DMS153 (cell line): ENCODE measurements around the gene SMIM12.

Experiments used
- DNase-seq: peaks from one replicate; lab custom pipeline; 2025; lab: John Stamatoyannopoulos, UW

SMIM12 gene, protein sequence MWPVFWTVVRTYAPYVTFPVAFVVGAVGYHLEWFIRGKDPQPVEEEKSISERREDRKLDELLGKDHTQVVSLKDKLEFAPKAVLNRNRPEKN

DNA sequence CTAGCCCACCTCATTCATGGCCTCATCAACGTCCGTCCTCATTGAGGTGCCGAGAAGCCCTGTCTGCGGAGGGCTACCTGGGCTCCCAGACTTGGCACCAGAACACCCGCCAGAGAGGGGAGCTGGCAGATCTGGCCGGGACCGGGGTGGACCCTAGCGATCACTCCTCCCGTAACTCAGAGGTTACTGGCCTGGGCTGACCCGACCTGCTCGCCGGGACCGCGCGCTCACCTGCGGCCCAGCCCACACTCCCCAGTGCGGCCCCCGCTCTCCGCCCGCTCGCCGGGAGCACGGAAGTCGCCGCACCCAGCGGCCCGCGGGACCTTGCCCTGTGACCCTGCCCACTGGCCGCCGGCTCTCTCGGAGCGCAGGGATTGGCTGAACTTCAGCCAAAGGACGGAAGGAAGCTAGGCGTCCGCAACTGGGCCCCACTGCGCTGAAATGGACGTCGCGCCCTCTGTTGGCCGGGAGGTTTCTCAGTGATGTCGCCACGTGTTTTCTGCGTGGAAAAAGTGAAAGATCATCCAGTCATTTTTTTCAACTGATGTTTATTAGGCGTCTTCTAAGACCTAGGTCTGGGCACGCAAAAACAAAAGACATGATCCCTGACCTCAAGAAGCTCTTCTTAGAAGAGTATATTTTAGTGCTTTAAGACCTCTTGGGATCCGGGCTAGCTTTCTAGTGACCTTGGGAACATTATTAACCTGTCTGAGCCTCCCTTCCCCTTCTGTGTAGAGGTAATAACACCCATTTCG is at the start of gene SMIM12:
Gene SMIM12 (minus strand): TSS at position 304 of the 755 bp plus-strand sequence. CDS start 3,772 bp downstream, outside the sequence.
- DNase-seq = peak; percentile 92

DNA sequence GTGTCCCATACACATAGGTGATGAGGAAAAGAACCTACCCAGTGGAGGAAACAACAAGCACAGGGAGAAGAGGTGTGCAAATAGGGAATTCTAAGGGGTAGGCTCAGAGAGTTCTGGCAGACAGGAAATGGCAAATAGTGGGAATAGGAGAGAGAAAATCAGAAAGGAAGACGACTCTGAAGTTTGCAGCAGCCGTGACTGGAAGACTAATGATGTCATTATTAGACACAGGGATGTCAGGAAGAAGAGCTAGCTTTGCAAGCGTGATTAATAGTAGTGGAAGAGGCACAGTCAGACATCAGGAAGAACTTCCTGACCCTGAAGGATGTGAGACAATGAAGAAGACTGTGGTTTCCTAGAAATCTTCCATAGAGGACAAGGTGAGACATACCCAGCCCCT is 48.8 kb upstream of the SMIM12 start:
- no peak for DNase-seq

DNA sequence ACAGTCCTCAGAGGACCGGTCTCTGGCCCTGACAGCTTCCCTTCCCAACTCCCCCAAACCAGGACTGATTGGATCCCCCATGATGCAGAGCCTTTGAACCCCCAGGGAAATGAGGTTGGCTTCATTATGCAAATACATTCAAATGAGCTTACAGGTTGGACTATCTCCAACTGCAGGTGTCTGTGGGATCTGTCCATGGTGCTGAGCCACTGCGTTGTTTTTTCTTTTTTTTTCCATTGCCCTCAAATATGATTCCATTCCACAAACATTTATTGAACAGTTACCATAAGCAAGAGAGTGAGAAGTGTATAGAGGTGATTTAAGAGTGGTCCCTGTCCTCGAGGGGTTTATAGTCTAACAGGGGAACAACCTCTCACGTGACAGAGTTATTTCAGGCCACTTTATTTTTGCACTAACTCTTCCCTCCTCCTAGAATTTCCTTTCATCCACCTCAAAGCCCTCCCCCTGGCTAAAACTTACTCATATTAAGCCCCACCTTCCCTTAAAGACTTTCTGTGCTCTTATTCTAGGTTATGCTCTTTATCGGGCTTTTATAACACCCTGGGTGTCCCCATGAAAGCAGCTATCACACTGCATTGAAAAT is 48.0 kb upstream of the SMIM12 start:
- no peak for DNase-seq

DNA sequence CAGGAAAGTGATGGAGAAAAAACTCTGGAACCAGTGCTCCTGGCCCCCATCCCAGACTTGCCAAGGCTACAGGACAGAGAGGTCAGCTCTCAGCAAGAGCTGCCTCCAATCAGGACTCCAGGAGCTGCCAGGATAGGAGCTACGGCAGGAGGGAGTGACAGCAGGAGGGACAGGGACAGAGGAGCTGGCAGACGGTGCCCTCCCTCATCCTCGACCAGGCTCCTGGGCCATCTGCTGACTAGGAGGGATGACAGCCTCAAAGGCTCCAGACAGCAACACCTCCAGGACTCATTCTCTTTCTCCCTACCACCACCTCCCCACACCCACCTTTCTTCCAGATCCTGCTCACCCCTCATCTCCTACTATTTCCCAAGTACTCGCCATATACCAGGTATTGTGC is 47.2 kb upstream of the SMIM12 start:
- DNase-seq = no peak

DNA sequence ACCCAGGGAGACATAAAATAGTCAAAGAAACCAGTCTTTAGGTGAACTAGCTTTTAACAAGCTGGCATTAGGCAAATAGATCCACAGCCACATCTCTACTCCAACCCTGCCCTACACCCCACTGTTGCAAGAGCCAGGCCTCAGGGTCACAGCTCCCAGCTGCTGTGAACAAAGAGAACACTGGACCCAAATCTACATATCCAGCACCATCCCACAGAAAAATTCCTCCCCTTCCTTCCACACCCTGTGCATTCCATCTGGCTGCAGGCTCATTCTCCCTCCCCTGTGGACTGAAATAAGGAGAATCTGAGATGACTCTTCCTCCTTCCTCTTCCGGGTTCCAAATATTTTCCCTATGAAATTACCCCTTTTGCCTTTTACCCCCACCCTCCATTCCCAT is 46.7 kb upstream of the SMIM12 start:
- no peak for DNase-seq

DNA sequence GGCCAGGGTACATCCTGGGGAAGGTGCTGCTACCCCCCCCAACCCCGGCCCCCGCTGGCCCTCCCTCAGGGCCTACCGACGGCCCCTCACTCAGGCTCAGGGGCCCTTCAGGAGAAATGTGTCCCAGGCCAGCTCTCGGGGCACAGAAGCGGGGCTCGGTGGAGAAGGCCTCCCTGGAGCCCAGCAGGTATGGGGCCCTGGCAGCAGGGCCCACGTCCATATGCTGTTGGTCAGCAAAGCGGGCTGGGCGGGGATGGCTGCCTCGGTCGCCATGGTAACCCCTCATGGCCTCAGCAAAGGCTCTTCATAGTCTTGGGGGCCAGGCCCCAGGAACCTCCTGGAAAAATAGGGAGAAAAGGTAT is 45.5 kb upstream of the SMIM12 start:
- no peak for DNase-seq

DNA sequence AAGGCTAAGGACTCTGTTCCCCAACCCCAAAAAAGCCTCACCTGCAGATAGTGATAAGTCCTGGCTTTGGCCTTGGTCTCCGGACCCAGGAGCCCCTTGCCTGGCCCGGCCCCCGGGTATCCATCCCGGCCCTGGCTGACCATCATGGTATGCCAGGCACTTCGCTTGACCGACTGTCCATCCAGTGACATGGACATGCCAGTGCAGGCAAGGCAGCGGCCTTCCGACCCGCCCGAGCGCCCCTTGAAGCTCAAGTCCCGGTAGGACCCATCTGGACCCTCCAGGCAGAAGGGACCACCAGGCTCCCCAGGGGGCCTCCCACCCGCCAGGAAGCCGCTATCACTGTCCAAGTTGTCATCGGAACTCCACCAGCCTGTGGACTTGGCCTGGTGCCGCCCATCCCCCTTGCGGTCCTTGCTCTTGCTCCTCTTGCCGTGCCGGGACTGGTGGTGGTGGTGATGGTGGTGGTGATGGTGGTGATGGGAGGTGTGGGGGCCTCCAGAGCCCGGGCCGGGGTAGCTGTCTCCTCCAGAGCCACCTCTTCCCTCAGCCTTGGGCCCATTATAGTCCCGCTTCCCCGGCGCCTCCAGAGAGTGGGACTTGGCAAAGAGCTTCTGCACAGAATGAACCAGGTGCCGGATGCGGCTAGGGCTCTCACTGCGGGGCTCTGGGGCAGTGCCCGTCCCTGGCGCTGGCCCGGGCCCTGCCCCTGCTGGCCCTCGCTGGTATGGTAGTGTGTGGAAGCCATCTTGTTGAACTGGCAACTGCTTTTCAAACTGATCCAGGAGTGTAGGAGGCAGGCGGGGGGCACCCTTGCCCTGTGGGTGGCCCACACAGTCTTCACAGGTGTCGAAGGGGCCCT is 44.9 kb upstream of the SMIM12 start:
- DNase-seq = no peak

DNA sequence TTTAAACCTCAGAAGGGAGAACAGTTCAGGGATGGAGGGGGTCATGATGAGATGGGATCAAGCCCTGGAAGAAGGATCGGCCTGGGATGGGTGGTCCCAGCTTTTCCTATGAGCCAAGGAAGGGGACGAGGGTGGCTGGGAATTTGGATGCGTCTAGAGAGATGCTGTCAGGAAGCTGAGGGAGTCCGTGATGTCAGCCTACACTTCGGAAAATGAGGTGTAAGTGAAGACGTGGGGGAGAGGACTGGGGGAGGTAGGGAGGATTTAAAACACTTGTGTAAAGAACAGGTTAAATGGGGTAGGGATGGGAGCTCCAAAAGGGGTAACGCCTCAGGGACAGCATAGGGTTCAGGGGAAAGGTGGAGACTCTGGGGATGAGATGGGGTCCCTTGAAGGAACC is 42.4 kb upstream of the SMIM12 start:
- no peak for DNase-seq

DNA sequence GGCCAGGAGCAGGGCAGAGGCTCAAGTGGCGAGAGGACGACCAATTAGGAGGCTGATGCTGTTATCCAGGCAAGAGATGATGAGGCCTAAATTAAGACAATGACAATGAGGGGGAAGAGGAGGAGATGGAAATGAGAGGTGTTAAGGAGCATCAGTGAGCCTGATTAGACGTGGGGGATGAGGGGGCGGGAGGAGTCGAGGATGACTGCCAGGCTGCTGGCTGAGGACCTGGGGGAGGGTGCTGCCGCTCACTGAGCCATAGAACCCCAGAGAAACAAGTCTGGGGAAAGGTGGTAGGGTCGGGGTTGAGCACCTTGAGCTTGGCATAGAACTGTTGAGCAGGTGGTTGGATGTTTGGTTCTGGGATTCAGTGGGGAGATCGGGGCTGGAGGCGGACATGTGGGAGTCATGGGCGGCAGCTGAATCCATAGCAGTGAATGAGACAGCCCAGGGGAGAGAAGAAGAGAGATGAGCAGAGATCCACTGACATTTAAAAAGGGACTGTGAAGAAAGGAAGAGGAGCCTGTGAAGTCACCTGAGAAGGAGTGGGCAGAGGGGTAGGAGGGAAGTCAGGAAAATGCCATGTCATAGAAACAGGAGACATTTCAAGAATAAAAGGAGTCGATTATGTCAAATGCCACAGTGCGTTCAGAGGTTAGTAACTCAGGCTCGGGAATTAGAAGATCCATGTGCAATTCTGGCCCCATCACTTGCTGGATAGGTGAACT is 41.4 kb upstream of the SMIM12 start:
- DNase-seq = no peak

DNA sequence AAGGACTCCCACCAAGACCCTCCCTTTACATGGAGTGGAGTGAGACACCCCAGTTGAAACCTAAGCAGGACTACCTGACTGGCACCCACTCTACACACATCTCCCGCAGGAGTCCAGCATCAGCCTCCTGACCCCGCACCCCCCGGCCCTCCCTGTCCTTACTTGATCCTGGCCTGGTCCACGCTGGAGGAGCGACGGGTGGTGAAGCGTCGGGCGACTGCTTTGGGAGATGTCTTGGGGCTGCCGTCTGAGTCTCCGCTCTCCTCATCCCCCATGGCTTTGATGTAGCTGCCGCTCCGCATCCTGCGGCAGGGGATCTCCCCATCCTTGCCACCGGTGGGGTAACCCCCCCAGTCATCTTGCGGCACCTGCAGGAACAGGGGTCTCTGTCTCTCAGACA is 40.4 kb upstream of the SMIM12 start:
- no peak for DNase-seq

DNA sequence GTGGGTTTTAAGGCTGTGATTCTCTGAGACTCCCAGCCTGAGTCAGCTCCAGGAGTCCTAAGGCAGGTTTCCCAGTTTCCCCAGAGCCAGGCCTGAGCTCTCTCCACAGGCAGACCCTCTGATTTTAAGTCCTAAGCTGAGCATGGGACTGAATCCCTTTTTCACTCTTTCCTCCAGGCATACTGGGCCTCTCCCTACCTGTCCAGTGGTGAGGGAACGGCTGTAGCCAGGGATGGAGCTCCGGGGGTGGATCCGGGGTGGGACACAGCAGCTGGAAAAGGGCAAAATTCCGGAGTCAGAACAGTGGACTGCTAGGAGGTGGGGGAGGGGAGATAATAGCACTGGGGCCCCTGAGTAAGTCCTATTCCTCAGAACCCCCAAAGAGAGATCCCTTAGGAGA is 39.9 kb upstream of the SMIM12 start:
- no peak for DNase-seq

DNA sequence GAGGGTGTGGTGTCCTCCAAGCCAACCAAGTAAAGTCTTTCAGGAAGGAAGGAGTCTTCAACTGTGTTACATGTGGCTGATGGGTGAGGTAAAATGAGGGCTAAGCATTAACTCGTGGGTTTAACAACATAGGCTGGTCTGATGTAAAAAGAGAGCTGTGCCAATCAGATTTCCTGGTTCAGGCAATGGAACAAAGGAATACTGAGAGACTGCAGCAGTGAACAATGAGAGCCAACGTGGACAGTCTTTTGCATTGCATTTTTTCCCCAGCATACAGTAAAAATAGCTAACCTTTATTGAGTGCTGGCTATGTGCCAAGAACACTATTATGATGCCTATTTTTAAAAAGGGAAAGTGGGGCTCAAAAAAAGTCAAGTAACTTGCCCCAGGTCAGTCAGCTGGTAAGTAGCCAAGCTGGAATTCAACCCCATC is 38.8 kb upstream of the SMIM12 start:
- no peak for DNase-seq

DNA sequence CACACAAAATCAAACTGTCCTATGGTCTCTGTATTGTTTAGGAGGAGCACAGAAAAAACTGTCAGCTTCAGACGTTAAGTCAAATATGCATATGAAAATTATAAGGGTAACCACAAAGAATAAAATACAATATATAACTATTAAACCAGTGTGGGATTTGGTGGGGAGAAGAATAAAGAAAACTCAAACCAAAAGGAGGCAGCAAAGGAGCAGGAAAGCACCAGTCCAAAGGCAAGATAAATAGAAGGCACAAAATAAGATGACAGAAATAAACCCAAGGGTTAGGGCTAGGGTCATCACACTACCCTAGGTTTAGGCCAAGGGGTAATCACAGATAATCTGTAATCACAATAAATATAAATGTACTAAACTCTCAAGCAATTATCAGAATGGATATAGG is 37.1 kb upstream of the SMIM12 start:
- DNase-seq = no peak

DNA sequence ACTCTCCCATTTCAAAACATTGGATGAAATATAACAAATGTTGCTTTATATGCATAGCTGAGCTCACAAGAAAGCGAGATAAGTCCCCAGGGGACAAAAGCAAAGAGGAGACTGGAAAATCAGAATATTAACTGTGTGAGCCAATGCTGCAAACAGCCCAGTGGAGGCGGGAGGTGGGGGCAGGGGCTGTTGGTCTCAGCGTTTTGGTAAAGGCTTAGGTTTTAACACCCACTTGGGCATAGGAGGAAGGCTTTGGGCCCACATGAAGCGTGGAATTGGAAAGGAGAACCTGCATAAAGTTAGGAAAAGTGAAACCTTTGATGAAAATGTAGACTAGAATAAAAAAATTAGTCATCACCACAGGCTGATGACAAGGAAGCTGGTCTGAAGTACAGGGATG is 30.2 kb upstream of the SMIM12 start:
- DNase-seq = no peak

DNA sequence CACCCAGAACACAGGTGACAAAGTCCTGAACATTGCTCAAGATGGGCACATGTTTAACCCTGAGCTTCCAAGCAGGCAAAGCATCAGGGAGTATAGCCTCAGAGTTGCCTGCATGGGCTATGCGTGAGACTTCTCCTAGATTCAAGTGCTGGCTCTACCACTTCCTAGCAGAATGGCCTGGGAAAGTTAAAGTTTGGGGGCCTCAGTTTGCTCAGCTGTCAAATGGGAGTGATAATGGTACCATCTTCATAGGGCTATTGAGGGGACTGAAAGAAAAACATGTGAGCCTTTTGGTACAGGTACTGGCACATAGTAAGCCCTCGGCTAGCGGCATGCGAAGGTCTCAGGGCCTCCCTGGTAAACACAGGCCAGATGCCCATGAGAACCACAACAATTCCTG is 28.0 kb upstream of the SMIM12 start:
- DNase-seq = no peak

DNA sequence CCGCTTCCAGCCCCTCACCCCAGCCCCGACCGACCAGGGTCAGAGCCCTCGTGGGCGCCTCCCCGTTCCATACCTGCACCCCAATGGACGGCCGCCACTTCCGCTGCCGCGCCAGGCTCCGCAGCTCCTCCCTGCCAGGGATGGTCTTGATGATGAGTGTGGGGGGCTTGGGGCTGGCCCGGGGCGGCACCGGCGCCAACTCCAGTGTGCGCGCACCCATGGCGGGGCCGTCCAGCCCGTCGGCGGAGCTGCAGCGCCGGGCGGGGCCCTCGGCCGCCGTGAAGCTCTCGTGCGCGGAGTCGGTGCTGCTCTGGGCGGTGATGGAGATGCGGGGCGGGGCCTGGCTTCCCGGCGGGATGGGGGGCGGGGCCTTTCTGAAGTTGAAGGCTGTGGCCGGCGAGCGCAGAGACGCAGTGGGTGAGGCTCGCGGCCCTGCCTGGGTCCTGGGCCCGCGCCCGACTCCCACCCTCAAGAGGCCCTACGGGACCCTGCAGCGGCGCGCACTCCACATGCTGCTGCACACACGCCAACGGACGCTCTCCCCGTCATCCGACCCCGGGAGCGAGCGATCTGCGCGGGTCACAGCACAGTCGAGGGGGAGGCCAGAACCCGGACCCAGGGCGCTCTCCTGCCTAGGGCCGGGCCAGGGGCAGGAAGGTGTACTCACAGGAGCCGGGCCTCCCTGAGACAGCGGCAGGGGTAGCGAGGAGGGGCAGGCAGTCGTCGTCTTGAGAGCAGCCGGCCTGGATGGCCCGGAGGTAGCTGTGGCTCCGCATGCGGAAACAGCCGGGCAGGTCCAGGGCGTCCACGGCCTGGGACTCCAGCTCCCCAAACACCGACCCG is 26.1 kb upstream of the SMIM12 start:
- DNase-seq = peak; percentile 52

DNA sequence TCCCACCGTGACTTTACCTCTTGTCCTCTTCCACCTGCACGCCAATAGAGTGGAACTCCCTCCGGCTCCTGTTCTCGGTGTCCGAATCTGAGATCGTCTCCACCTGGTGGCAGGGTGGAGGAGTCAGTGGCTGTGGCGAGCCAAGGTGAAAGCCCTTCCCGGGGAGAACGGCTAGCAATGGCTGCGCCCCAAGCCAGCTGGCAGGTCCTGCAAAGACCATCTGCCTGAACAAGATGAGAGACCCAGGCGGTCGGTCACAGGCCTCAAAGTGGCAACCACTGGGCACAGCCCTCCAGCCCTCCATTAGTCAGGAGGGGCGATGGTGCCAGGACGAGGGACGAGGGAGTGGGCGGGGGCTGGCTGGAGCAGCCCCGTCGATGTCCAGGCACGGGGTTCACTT is 25.4 kb upstream of the SMIM12 start:
- peak; percentile 42 for DNase-seq

DNA sequence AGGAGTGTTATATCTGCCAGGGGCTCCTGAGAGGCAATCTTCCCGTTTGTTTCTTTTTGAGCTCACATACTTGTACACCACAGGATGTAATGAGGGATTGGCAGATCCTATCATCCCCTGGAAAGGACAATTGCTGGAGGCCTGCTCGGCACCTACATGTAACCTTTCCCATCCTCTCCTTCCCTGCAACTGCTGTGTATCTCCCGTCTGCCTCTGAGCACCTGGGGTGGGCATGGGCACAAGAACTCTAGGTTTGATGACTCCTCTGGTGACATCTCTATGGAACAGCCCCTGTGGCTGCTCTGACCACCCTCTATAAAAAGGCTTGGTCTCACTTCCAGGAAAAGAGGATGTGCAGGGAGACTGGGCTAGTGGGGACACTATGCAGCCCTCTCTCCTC is 25.0 kb upstream of the SMIM12 start:
- no peak for DNase-seq

DNA sequence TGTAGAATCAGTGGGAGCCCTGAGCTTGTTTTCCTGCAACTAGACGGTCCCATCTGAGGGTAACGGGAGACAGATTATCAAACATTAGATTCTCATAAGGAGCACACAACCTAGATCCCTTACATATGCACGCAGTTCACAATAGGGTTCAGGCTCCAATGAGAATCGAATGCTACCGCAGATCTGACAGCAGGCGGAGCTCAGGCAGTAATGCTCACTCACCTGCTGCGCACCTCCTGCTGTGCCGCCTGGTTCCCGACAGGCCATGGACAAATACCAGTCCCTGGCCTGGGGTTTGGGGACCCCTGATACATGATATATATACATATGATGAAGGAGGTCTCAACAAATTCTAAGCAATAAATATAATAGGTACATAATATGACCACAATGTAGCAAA is 19.7 kb upstream of the SMIM12 start:
- no peak for DNase-seq

DNA sequence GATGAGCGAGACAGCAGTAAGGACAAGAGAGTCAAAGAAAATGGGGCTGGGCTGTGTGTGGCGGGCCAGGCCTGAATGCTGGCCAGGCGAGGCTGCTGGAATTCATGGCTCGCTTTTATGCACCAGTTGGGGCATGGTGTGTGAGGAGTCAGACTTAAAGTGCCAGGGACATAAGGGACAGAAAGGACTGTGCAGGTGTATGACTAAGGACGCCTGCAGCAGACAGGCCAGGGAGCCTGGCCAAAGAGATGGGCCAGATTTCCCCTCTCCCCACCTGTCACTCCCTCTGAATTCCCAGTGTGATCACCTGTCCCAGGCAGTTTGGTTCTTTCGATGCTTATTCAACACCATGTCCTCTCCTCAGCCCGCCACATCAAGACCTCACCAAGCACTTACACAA is 16.9 kb upstream of the SMIM12 start:
- no peak for DNase-seq

DNA sequence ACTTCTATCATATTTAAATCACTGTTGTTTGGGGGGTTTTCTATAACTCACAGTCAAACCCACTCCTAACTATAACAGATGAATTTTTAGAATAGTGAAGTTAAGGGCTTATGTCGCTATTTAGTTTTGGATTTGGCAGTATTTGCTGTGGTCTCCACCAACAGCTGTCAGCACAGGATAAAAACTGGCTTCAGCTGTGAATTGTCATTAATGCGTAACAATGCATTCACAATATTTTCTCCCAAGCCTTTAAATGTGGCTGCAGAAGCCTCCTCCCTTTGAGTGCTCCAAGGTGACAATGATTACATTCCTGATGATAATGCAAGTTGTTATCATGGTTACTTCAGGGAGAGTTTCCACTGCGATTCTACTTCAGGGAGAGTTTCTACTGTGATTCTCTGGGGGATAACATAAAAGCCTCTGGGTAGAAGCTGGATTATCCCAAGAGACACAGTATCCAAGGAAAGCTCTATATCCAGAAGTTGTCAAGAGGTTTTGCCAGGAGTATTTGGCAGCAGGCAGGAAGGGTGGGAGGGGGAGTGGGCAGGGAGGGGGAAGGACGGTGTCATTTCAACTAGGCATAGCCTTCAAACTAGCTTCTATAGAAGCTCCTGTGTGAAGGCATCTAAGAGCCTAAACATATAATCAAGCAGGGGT is 14.9 kb upstream of the SMIM12 start:
- DNase-seq = no peak
